Tibial artery (tissue), 4 donors: Measurements from ENCODE around the gene PRTFDC1.

Experiments
- DNase-seq, 2 donors: peaks; one replicate each; pipeline ENCODE4 v3.0.0-alpha.2; 2019
- H3K27ac ChIP-seq, 2 donors: fragments of 200-600 bp; sonication (generic) in 1 of 2; 1 replicate in 1 of 2; 2 replicates in 1 of 2; pipeline ENCODE4 v1.5.1; 2018 to 2019; ENCODE audit warnings: mild to moderate bottlenecking in 1 of 2
- H3K27me3 ChIP-seq, 2 donors: fragments of 200-600 bp; sonication (generic) in 1 of 2; one replicate each; pipeline versions ENCODE4 v1.5.1 to v1.6.0; 2016 to 2019
- H3K36me3 ChIP-seq, 3 donors: fragments of 200-600 bp; sonication (generic) in 2 of 3; one replicate each; pipeline ENCODE4 v1.5.1; 2016 to 2019; ENCODE audit warnings: mild to moderate bottlenecking in 2 of 3
- H3K4me1 ChIP-seq, 4 donors: fragments of 200-600 bp; sonication (generic) in 2 of 4; 1 replicate in 3 of 4; 2 replicates in 1 of 4; pipeline ENCODE4 v1.5.1; 2016 to 2019
- H3K4me3 ChIP-seq, 2 donors: fragments of 200-600 bp; sonication (generic) in 1 of 2; 1 replicate in 1 of 2; 2 replicates in 1 of 2; pipeline ENCODE4 v1.5.1; 2018 to 2019; ENCODE audit warnings: mild to moderate bottlenecking in 2 of 2
- H3K9me3 ChIP-seq, 3 donors: fragments of 200-600 bp; sonication (generic) in 1 of 3; one replicate each; pipeline ENCODE4 v1.5.1; 2016 to 2019
- CTCF ChIP-seq, 2 experiments: fragments of 200-600 bp in 1 of 2; fragments of 450-650 bp in 1 of 2; IDR thresholded peaks; one replicate each; pipeline ENCODE4 v1.5.1; 2017 to 2019; ENCODE audit warnings: antibody characterized with exemption in 2 of 2, mild to moderate bottlenecking in 1 of 2, moderate library complexity in 1 of 2
- intact Hi-C: fragments of 100-400 bp; cut with DNase I; formaldehyde crosslinking; loops from one replicate; pipeline ENCODE4 v1.15.0; 2023; ENCODE audit warnings: low total_unique reads

Gene PRTFDC1

GRCh38 chr10:24814568-24815313 is 137.7 kb downstream of the PRTFDC1 start:
- DNase-seq, result no peak
- intact Hi-C loops, result no loop called here
- Histone ChIP-seq H3K4me3 (no peak overlapping the region), H3K36me3 (no peaks in the 10 kb centered on the region), H3K27ac (no peak overlapping the region), H3K27me3 (no peaks in the 10 kb centered on the region), H3K4me1 (no peaks in the 10 kb centered on the region), H3K9me3 (no peaks in the 10 kb centered on the region)
- TF ChIP-seq CTCF (IDR thresholded peaks at IDR 0.05), result no peak

DNA sequence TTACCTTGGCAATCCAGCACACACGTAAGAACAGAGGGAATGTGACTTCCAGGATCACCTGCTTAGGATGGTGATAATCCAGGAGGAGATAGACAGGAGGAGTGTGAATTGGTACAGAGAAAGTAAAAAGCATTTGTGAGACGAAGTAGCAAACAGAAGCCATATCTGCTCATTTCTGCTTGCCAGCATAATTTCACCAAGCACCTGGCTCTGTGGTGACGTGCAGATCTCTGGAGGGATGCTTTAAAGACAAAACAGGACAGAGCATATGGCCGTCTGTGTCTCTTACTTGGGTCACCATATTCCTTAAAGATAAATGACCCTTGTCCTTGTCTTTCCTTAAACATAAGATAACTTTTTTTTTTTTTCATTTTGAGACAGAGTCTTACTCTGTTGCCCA is 138.6 kb downstream of the PRTFDC1 start:
- H3K4me3 ChIP-seq, result no peak overlapping the region
- H3K36me3 ChIP-seq, result no peaks in the 10 kb centered on the region
- no peaks in the 10 kb centered on the region for H3K9me3 ChIP-seq
- no peaks in the 10 kb centered on the region for H3K4me1 ChIP-seq
- no peaks in the 10 kb centered on the region for H3K27me3 ChIP-seq
- no peak for TF ChIP-seq CTCF (IDR thresholded peaks at IDR 0.05)
- H3K27ac ChIP-seq, result no peak overlapping the region
- intact Hi-C loops, result no loop called here
- no peak for DNase-seq

DNA sequence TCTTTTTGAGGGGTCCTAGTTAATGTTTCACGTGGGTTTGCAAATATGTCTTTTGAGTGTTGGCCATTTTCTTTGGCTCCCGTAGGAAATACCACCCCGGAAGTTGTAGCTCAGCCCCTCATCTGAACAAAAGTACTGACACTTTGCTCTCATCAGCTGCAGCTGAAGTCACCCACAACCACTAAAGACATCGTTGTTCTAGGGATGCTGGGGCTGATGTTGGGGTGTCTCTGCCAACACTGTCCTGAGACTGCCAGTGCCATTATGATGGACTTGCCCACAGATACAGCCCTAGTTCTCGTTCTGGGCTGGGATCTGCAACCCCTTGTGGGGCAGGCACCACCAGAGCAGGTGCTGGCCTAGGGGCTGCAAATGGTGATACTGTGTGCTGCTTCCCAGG is 146.1 kb downstream of the PRTFDC1 start:
- no peak overlapping the region for H3K4me3 ChIP-seq
- H3K27ac ChIP-seq, result no peak overlapping the region
- no peak for DNase-seq
- H3K27me3 ChIP-seq, result no peaks in the 10 kb centered on the region
- no peaks in the 10 kb centered on the region for H3K36me3 ChIP-seq
- TF ChIP-seq CTCF (IDR thresholded peaks at IDR 0.05), result no peak
- intact Hi-C loops, result no loop called here
- no peaks in the 10 kb centered on the region for H3K9me3 ChIP-seq
- H3K4me1 ChIP-seq, result no peaks in the 10 kb centered on the region

GRCh38 chr10:24804956-24805355 is 147.4 kb downstream of the PRTFDC1 start:
- TF ChIP-seq CTCF (IDR thresholded peaks at IDR 0.05), result no peak
- DNase-seq, result no peak
- Histone ChIP-seq H3K27ac (no peak overlapping the region), H3K36me3 (no peaks in the 10 kb centered on the region), H3K27me3 (no peaks in the 10 kb centered on the region), H3K9me3 (no peaks in the 10 kb centered on the region), H3K4me1 (no peaks in the 10 kb centered on the region), H3K4me3 (no peak overlapping the region)
- intact Hi-C loops, result no loop called here

- TF ChIP-seq CTCF (IDR thresholded peaks at IDR 0.05), result no peak
- Histone ChIP-seq H3K9me3 (no peaks in the 10 kb centered on the region), H3K36me3 (no peaks in the 10 kb centered on the region), H3K27me3 (no peaks in the 10 kb centered on the region), H3K27ac (no peak overlapping the region), H3K4me3 (no peak overlapping the region), H3K4me1 (no peaks in the 10 kb centered on the region)
- no peak for DNase-seq
- intact Hi-C loops, result no loop called here
Observed at GRCh38 chr10:24804392-24804791, 148.0 kb downstream of the PRTFDC1 start.

GRCh38 chr10:24802378-24802777 is 150.0 kb downstream of the PRTFDC1 start:
- Histone ChIP-seq H3K4me3 (no peak overlapping the region), H3K36me3 (no peaks in the 10 kb centered on the region), H3K27ac (no peak overlapping the region), H3K9me3 (no peaks in the 10 kb centered on the region), H3K27me3 (no peaks in the 10 kb centered on the region), H3K4me1 (no peaks in the 10 kb centered on the region)
- TF ChIP-seq CTCF (IDR thresholded peaks at IDR 0.05), result no peak
- DNase-seq, result no peak
- intact Hi-C loops, result no loop called here
